ENCODE measurements around the gene DCLK2. TPM values are rescaled to one million over a fixed set of nuclear protein-coding genes. Genes with fewer than 3 reads are reported as not detected.
A peak's percentile ranks its signal among the peaks of the same experiment; 100 is the strongest.

DCLK2 gene
- total RNA-seq, 1 donor from 2014 or later = 30.1 TPM

DNA sequence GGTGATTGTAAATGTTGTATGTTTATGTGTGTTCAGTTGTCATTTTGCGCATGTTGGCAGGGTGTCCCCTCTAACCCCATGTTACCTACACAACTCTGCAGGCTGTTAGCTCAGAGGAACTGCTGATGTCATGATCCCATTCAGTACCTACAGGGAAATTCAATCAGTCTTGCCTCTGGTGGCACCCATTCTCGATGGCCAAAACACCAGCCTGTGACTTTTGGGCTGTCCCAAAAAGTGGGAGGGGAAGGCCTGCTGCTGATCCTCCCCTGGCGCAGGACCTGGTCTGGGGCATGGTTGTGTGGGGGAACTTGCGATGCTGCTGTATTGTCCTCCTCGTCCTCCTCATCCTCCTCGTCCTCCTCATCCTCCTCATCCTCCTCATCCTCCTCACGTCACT is 174.5 kb downstream of the DCLK2 start:
- Mint-ChIP-seq H3K9me3 (no peaks in the 10 kb centered on the region), H3K27ac (ENCODE audit: unreplicated experiment) (no peak overlapping the region), H3K36me3 (ENCODE audit: low read depth) (peaks cover 36% of the 10 kb centered on the region), H3K27me3 (ENCODE audit: low read depth) (no peaks in the 10 kb centered on the region), H3K4me3 (peak overlapping the region; percentile 65), H3K4me1 (peaks cover 29% of the 10 kb centered on the region)
- no peak for DNase-seq (ENCODE audit: low read depth, low spot score)
- TF ChIP-seq, protein P1, sequence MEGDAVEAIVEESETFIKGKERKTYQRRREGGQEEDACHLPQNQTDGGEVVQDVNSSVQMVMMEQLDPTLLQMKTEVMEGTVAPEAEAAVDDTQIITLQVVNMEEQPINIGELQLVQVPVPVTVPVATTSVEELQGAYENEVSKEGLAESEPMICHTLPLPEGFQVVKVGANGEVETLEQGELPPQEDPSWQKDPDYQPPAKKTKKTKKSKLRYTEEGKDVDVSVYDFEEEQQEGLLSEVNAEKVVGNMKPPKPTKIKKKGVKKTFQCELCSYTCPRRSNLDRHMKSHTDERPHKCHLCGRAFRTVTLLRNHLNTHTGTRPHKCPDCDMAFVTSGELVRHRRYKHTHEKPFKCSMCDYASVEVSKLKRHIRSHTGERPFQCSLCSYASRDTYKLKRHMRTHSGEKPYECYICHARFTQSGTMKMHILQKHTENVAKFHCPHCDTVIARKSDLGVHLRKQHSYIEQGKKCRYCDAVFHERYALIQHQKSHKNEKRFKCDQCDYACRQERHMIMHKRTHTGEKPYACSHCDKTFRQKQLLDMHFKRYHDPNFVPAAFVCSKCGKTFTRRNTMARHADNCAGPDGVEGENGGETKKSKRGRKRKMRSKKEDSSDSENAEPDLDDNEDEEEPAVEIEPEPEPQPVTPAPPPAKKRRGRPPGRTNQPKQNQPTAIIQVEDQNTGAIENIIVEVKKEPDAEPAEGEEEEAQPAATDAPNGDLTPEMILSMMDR (conservative IDR thresholded peaks at IDR 0.05) = no peak

DNA sequence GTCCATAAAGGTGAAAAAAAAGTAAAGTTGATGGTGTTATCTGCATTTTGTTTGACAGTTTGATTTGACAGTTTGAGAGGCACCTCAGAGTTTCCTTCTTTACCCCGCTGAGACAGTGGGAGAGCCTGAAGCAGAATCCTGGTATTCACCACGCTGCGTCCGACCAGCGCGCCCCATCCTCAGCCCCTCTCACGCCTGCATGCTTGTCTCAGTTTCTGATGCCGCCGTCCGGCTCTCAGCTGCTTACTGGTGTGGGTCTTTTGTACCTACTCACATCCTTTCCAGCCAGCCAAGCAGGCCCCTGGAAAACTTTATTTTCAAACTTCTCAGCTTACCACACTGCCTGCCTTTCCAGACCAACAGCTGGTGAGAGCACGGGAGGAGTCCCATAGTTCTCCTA is 175.2 kb downstream of the DCLK2 start:
- Mint-ChIP-seq H3K36me3 (ENCODE audit: low read depth) (peaks cover 38% of the 10 kb centered on the region), H3K27me3 (ENCODE audit: low read depth) (no peaks in the 10 kb centered on the region), H3K4me1 (peaks cover 33% of the 10 kb centered on the region), H3K4me3 (no peak overlapping the region), H3K9me3 (no peaks in the 10 kb centered on the region), H3K27ac (ENCODE audit: unreplicated experiment) (peak overlapping the region; percentile 72)
- TF ChIP-seq, protein P1 (conservative IDR thresholded peaks at IDR 0.05) = no peak
- no peak for DNase-seq (ENCODE audit: low read depth, low spot score)

GRCh38 chr4:150253965-150254630 is 175.9 kb downstream of the DCLK2 start:
- H3K4me1 Mint-ChIP-seq = peaks cover 29% of the 10 kb centered on the region

GRCh38 chr4:150255610-150256224 is 177.5 kb downstream of the DCLK2 start:
- Mint-ChIP-seq H3K36me3 (ENCODE audit: low read depth) (peaks cover 32% of the 10 kb centered on the region), H3K27ac (ENCODE audit: unreplicated experiment) (no peak overlapping the region), H3K4me1 (peaks cover 32% of the 10 kb centered on the region), H3K9me3 (no peaks in the 10 kb centered on the region), H3K27me3 (ENCODE audit: low read depth) (no peaks in the 10 kb centered on the region), H3K4me3 (no peak overlapping the region)
- no peak for DNase-seq (ENCODE audit: low read depth, low spot score)
- TF ChIP-seq, protein P1 (conservative IDR thresholded peaks at IDR 0.05) = no peak

More at GRCh38 chr4:150253965-150254630, 175.9 kb downstream of the DCLK2 start:
- Mint-ChIP-seq H3K9me3 (no peaks in the 10 kb centered on the region), H3K36me3 (ENCODE audit: low read depth) (peaks cover 34% of the 10 kb centered on the region), H3K4me3 (no peak overlapping the region), H3K27ac (ENCODE audit: unreplicated experiment) (peak overlapping the region; percentile 19), H3K27me3 (ENCODE audit: low read depth) (no peaks in the 10 kb centered on the region)
- no peak for DNase-seq (ENCODE audit: low read depth, low spot score)
- TF ChIP-seq, protein P1 (conservative IDR thresholded peaks at IDR 0.05) = no peak

- DNase-seq (ENCODE audit: low read depth, low spot score) = no peak
- peak overlapping the region; percentile 74 for H3K4me3 Mint-ChIP-seq
- H3K4me1 Mint-ChIP-seq = peaks cover 32% of the 10 kb centered on the region
- H3K9me3 Mint-ChIP-seq = no peaks in the 10 kb centered on the region
- no peaks in the 10 kb centered on the region for H3K27me3 Mint-ChIP-seq (ENCODE audit: low read depth)
- TF ChIP-seq, protein P1 (conservative IDR thresholded peaks at IDR 0.05) = no peak
- H3K36me3 Mint-ChIP-seq (ENCODE audit: low read depth) = peaks cover 35% of the 10 kb centered on the region
- peak overlapping the region; percentile 8 for H3K27ac Mint-ChIP-seq (ENCODE audit: unreplicated experiment)
Measured at GRCh38 chr4:150256225-150256620, 178.0 kb downstream of the DCLK2 start.
